ENCODE results near the gene PRR23A. TPM values are rescaled to one million over a fixed set of nuclear protein-coding genes. Genes with fewer than 3 reads are reported as not detected.

Gene PRR23A
- total and polyA plus RNA-seq, 2 of the 4 experiments (the other 2 are of a cell fraction) = not detected

GRCh38 chr3:138964264-138964663, 41.8 kb downstream of the PRR23A start:
- intact Hi-C loops (cut with micrococcal nuclease) = no loop called here
- DNase-seq (no peak), ATAC-seq (ENCODE audit: low read depth) (no peak)
- no TSS peak for BruUV-seq (replicated peaks)
- Histone ChIP-seq H3K36me3 (ENCODE audit: control insufficient read depth, insufficient read depth, low read length) (no peaks in the 10 kb centered on the region), H3K56ac (ENCODE audit: extremely low read depth, insufficient read depth, low read length) (no peak overlapping the region), H3K18ac (ENCODE audit: low read depth, low read length) (no peak overlapping the region), H3K27ac (ENCODE audit: insufficient read depth, low read length) (no peak overlapping the region), H3K27me3 (ENCODE audit: control insufficient read depth, insufficient read depth, low read length) (peaks cover 27% of the 10 kb centered on the region), H3K9ac (ENCODE audit: low read depth, low read length) (no peak overlapping the region), H3K23ac (ENCODE audit: low read depth, low read length) (no peak overlapping the region), H2AFZ (replicated peaks; ENCODE audit: low read length, poor library complexity) (no peak overlapping the region), H2BK120ac (ENCODE audit: low read depth, low read length) (no peak overlapping the region), H3K9me3 (ENCODE audit: control insufficient read depth, insufficient read depth, low read length) (no peaks in the 10 kb centered on the region), H3K4me2 (ENCODE audit: low read depth, low read length) (no peak overlapping the region), H2AK9ac (replicated peaks; ENCODE audit: low read depth, low read length, poor library complexity) (no peak overlapping the region), H2BK5ac (ENCODE audit: low read depth, low read length, poor library complexity, severe bottlenecking) (no peak overlapping the region), H4K20me1 (ENCODE audit: insufficient read depth, low read length) (no peaks in the 10 kb centered on the region), H3K14ac (replicated peaks; ENCODE audit: low read depth, low read length) (no peak overlapping the region), H2BK20ac (ENCODE audit: low read depth, low read length) (no peak overlapping the region), H2AK5ac (ENCODE audit: low read depth, low read length) (no peak overlapping the region), H3K4me1 (ENCODE audit: control insufficient read depth, insufficient read depth, low read length) (0 out of 2 replicates have a peak, but pooled peaks cover 1% of the 10 kb centered on the region), H4K8ac (ENCODE audit: low read depth in 2 of 2, low read length in 2 of 2) (no peak overlapping the region), H3K4me3 (ENCODE audit: insufficient read depth, low read depth, low read length) (no peak overlapping the region), H3K9me1 (ENCODE audit: insufficient read depth, low read length) (no peaks in the 10 kb centered on the region), H2BK15ac (ENCODE audit: low read depth, low read length) (no peak overlapping the region), H4K5ac (ENCODE audit: low read depth, low read length) (no peak overlapping the region), H3K79me1 (ENCODE audit: low read depth in 1 of 2, low read length in 2 of 2) (no peaks in the 10 kb centered on the region), H4K91ac (ENCODE audit: insufficient read depth, low read depth, low read length) (no peak overlapping the region), H3K4ac (ENCODE audit: low read depth, low read length) (no peak overlapping the region)
- no peak for TF ChIP-seq RFX5 (IDR thresholded peaks at IDR 0.05; ENCODE audit: low read depth, low read length)
- TF ChIP-seq FOS (IDR thresholded peaks at IDR 0.05; ENCODE audit: low read depth, low read length) = no peak
- TF ChIP-seq NFE2L2 (IDR thresholded peaks at IDR 0.05; ENCODE audit: low read depth, low read length) = no peak
- TF ChIP-seq MAZ (IDR thresholded peaks at IDR 0.05; ENCODE audit: borderline replicate concordance, low read depth, low read length) = no peak
- no peak for TF ChIP-seq USF2 (IDR thresholded peaks at IDR 0.05; ENCODE audit: low read depth, low read length)
- TF ChIP-seq MXI1 (IDR thresholded peaks at IDR 0.05; ENCODE audit: borderline replicate concordance, low read depth, low read length) = no peak
- TF ChIP-seq CEBPB (IDR thresholded peaks at IDR 0.05; ENCODE audit: low read depth, low read length) = no peak
- TF ChIP-seq, protein P1, sequence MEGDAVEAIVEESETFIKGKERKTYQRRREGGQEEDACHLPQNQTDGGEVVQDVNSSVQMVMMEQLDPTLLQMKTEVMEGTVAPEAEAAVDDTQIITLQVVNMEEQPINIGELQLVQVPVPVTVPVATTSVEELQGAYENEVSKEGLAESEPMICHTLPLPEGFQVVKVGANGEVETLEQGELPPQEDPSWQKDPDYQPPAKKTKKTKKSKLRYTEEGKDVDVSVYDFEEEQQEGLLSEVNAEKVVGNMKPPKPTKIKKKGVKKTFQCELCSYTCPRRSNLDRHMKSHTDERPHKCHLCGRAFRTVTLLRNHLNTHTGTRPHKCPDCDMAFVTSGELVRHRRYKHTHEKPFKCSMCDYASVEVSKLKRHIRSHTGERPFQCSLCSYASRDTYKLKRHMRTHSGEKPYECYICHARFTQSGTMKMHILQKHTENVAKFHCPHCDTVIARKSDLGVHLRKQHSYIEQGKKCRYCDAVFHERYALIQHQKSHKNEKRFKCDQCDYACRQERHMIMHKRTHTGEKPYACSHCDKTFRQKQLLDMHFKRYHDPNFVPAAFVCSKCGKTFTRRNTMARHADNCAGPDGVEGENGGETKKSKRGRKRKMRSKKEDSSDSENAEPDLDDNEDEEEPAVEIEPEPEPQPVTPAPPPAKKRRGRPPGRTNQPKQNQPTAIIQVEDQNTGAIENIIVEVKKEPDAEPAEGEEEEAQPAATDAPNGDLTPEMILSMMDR (conservative IDR thresholded peaks at IDR 0.05; ENCODE audit: low read depth, low read length) = no peak
- TF ChIP-seq MAFK (IDR thresholded peaks at IDR 0.05; ENCODE audit: low read depth, low read length) = no peak
- TF ChIP-seq RAD21 (IDR thresholded peaks at IDR 0.05; ENCODE audit: low read length) = no peak
- no peak for TF ChIP-seq CHD1 (IDR thresholded peaks at IDR 0.05; ENCODE audit: low read depth, low read length)
- TF ChIP-seq POLR2A (IDR thresholded peaks at IDR 0.05; ENCODE audit: low read depth, low read length) = no peak
- TF ChIP-seq BHLHE40 (IDR thresholded peaks at IDR 0.05; ENCODE audit: low read depth, low read length) = no peak
- in situ Hi-C loops (cut with MboI; ENCODE audit: low sequenced_read_pairs) = no loop called here
- WGBS, 2 experiments (ENCODE audit: extremely low coverage in 2 of 2, insufficient read length in 1 of 2) = no CpG with 5 or more reads among the region's 2 CpGs
- CTCF ChIA-PET = no interaction called here
- dilution Hi-C loops (cut with HindIII; ENCODE audit: low sequenced_read_pairs, unreplicated experiment) = no loop called here
- POLR2A ChIA-PET (ENCODE audit: unreplicated experiment) = no interaction called here
